ENCODE data around the gene EPHA2. TPM values are rescaled to one million over a fixed set of nuclear protein-coding genes. Genes with fewer than 3 reads are reported as not detected.

EPHA2 gene
- total RNA-seq, 1 donor from 2014 or later: 25.0 TPM

GRCh38 chr1:16153999-16154673, 1.7 kb downstream of the EPHA2 start:
- Mint-ChIP-seq H3K4me1 (peaks cover 38% of the 10 kb centered on the region), H3K27me3 (ENCODE audit: low read depth) (no peaks in the 10 kb centered on the region), H3K27ac (ENCODE audit: unreplicated experiment) (no peak overlapping the region), H3K36me3 (ENCODE audit: low read depth) (no peaks in the 10 kb centered on the region), H3K9me3 (no peaks in the 10 kb centered on the region), H3K4me3 (peak overlapping the region; percentile 87)
- TF ChIP-seq CTCF (conservative IDR thresholded peaks at IDR 0.05): no peak
- no peak for DNase-seq (ENCODE audit: low read depth, low spot score)

GRCh38 chr1:16153096-16153998, 2.5 kb downstream of the EPHA2 start:
- Mint-ChIP-seq H3K4me1 (peaks cover 38% of the 10 kb centered on the region), H3K9me3 (no peaks in the 10 kb centered on the region), H3K27me3 (ENCODE audit: low read depth) (no peaks in the 10 kb centered on the region), H3K4me3 (peak overlapping the region; percentile 87), H3K27ac (ENCODE audit: unreplicated experiment) (peak overlapping the region; percentile 57), H3K36me3 (ENCODE audit: low read depth) (peaks cover 5% of the 10 kb centered on the region)
- no peak for TF ChIP-seq CTCF (conservative IDR thresholded peaks at IDR 0.05)
- DNase-seq (ENCODE audit: low read depth, low spot score): no peak

GRCh38 chr1:16152481-16153087, 3.3 kb downstream of the EPHA2 start:
- no peak for TF ChIP-seq CTCF (conservative IDR thresholded peaks at IDR 0.05)
- peaks cover 42% of the 10 kb centered on the region for H3K4me1 Mint-ChIP-seq

GRCh38 chr1:16151995-16152384, 3.9 kb downstream of the EPHA2 start:
- no peak for DNase-seq (ENCODE audit: low read depth, low spot score)
- H3K4me3 Mint-ChIP-seq: peak overlapping the region; percentile 75
- H3K27ac Mint-ChIP-seq (ENCODE audit: unreplicated experiment): no peak overlapping the region
- peaks cover 45% of the 10 kb centered on the region for H3K4me1 Mint-ChIP-seq
- H3K27me3 Mint-ChIP-seq (ENCODE audit: low read depth): no peaks in the 10 kb centered on the region
- no peaks in the 10 kb centered on the region for H3K9me3 Mint-ChIP-seq
- peaks cover 11% of the 10 kb centered on the region for H3K36me3 Mint-ChIP-seq (ENCODE audit: low read depth)
- no peak for TF ChIP-seq CTCF (conservative IDR thresholded peaks at IDR 0.05)

More at GRCh38 chr1:16152481-16153087, 3.3 kb downstream of the EPHA2 start:
- peak overlapping the region; percentile 87 for H3K4me3 Mint-ChIP-seq
- DNase-seq (ENCODE audit: low read depth, low spot score): no peak
- H3K27me3 Mint-ChIP-seq (ENCODE audit: low read depth): no peaks in the 10 kb centered on the region
- no peak overlapping the region for H3K27ac Mint-ChIP-seq (ENCODE audit: unreplicated experiment)
- H3K36me3 Mint-ChIP-seq (ENCODE audit: low read depth): peaks cover 9% of the 10 kb centered on the region
- H3K9me3 Mint-ChIP-seq: no peaks in the 10 kb centered on the region

- H3K27ac Mint-ChIP-seq (ENCODE audit: unreplicated experiment): peak overlapping the region; percentile 23
- DNase-seq (ENCODE audit: low read depth, low spot score): no peak
- no peaks in the 10 kb centered on the region for H3K9me3 Mint-ChIP-seq
- peaks cover 47% of the 10 kb centered on the region for H3K4me1 Mint-ChIP-seq
- peaks cover 11% of the 10 kb centered on the region for H3K36me3 Mint-ChIP-seq (ENCODE audit: low read depth)
- TF ChIP-seq CTCF (conservative IDR thresholded peaks at IDR 0.05): no peak
- peak overlapping the region; percentile 79 for H3K4me3 Mint-ChIP-seq
- no peaks in the 10 kb centered on the region for H3K27me3 Mint-ChIP-seq (ENCODE audit: low read depth)
These were observed 4.5 kb downstream of the EPHA2 start for GRCh38 chr1:16151196-16151994.
